Chondrocyte (in vitro differentiated cells): ENCODE data around the gene TSGA10. TPM values are rescaled to one million over a fixed set of nuclear protein-coding genes. Genes with fewer than 3 reads are reported as not detected.
A peak's percentile ranks its signal among the peaks of the same experiment; 100 is the strongest.
"Not testable (repeated sequence)": the region's sequence is repeated elsewhere in the genome, so short reads cannot be mapped to it uniquely, and the experiment has no call there.

Experiments
- DNase-seq: peaks from one replicate; pipeline ENCODE4 v3.0.0; 2021; ENCODE audit warnings: mixed read lengths, low spot score
- H3K27ac Mint-ChIP-seq: one replicate; pipeline ENCODE4 v1.8.0; 2021; ENCODE audit warnings: mild to moderate bottlenecking, moderate library complexity, mixed read lengths; ENCODE audit not compliant: unreplicated experiment
- H3K27me3 Mint-ChIP-seq: 2 replicates; pipeline ENCODE4 v1.8.0; 2021; ENCODE audit warnings: low read depth, mixed read lengths
- H3K36me3 Mint-ChIP-seq: 2 replicates; pipeline ENCODE4 v1.8.0; 2021; ENCODE audit warnings: low read depth, mixed read lengths
- H3K4me1 Mint-ChIP-seq: 2 replicates; pipeline ENCODE4 v1.8.0; 2021; ENCODE audit warnings: low read depth, mild to moderate bottlenecking, mixed read lengths
- H3K4me3 Mint-ChIP-seq: one replicate; pipeline ENCODE4 v1.8.0; 2021; ENCODE audit warnings: mild to moderate bottlenecking, moderate library complexity, mixed read lengths; ENCODE audit not compliant: unreplicated experiment
- H3K9me3 Mint-ChIP-seq: 2 replicates; pipeline ENCODE4 v1.8.0; 2021; ENCODE audit warnings: low read depth, mixed read lengths
- CTCF ChIP-seq: fragments of 200-600 bp; sonication (generic); IDR thresholded peaks from 2 replicates; pipeline ENCODE4 v1.5.0; 2021; ENCODE audit warnings: antibody characterized with exemption, mild to moderate bottlenecking, moderate library complexity
- long read RNA-seq: library from polyadenylated mRNA; stranded (forward); transcript quantifications from one replicate; pipeline ENCODE4 v2.0.0, GENCODE V29; 2021
- total RNA-seq: library from RNA; stranded (reverse); gene quantifications from 3 replicates; pipeline ENCODE4 v1.2.1, GENCODE V29; 2021

TSGA10 gene
- 2.3 to 4.0 TPM (median 3.3 TPM) in 3 replicates for total RNA-seq
- long read RNA-seq, result 0 reads

- Mint-ChIP-seq H3K36me3 (peaks cover 3% of the 10 kb centered on the region), H3K27me3 (no peaks in the 10 kb centered on the region), H3K9me3 (no peaks in the 10 kb centered on the region), H3K27ac (peak within 1 kb of the TSS; percentile 85), H3K4me1 (peaks cover 23% of the 10 kb centered on the region), H3K4me3 (peak within 1 kb of the TSS; percentile 93)
- TF ChIP-seq CTCF, result peak; percentile 54
- peak; percentile 94 for DNase-seq
These were observed at the start of gene TSGA10, which contains the start of gene LIPT1 for GRCh38 chr2:99154643-99155536. TSS of gene TSGA10 (minus strand) at chr2:99154942. CDS start at chr2:99109439, 45,503 bp downstream. TSS of gene LIPT1 (plus strand) at chr2:99154967. CDS start at chr2:99161958, 6,991 bp downstream.

- Mint-ChIP-seq H3K9me3 (peaks cover 18% of the 10 kb centered on the region), H3K27me3 (no peaks in the 10 kb centered on the region), H3K4me3 (no peak overlapping the region), H3K4me1 (no peaks in the 10 kb centered on the region), H3K27ac (no peak overlapping the region), H3K36me3 (peaks cover 10% of the 10 kb centered on the region)
- DNase-seq, result no peak
- TF ChIP-seq CTCF, result peak; percentile 22
These were observed 47.4 kb upstream of the TSGA10 start for GRCh38 chr2:99201959-99202678.

- TF ChIP-seq CTCF, result no peak
- no peak for DNase-seq
- peaks cover 7% of the 10 kb centered on the region for H3K9me3 Mint-ChIP-seq
- H3K36me3 Mint-ChIP-seq, result peaks cover 17% of the 10 kb centered on the region
- H3K27ac Mint-ChIP-seq, result no peak overlapping the region
- no peaks in the 10 kb centered on the region for H3K27me3 Mint-ChIP-seq
- H3K4me3 Mint-ChIP-seq, result no peak overlapping the region
- no peaks in the 10 kb centered on the region for H3K4me1 Mint-ChIP-seq
These were observed 45.5 kb upstream of the TSGA10 start for GRCh38 chr2:99200076-99200800.

- Mint-ChIP-seq H3K4me1 (no peaks in the 10 kb centered on the region), H3K4me3 (no peak overlapping the region), H3K27ac (no peak overlapping the region), H3K36me3 (peaks cover 20% of the 10 kb centered on the region), H3K9me3 (peaks cover 3% of the 10 kb centered on the region), H3K27me3 (no peaks in the 10 kb centered on the region)
- no peak for DNase-seq
- no peak for TF ChIP-seq CTCF
These were observed 43.5 kb upstream of the TSGA10 start for GRCh38 chr2:99198103-99198841.

GRCh38 chr2:99192364-99192763 lies 37.6 kb upstream of the TSGA10 start:
- not testable (repeated sequence) for DNase-seq, H3K27ac Mint-ChIP-seq, H3K4me1 Mint-ChIP-seq, H3K4me3 Mint-ChIP-seq, H3K9me3 Mint-ChIP-seq, H3K27me3 Mint-ChIP-seq
- peaks cover 33% of the 10 kb centered on the region for H3K36me3 Mint-ChIP-seq
